ENCODE data around the gene ANKH. TPM values are rescaled to one million over a fixed set of nuclear protein-coding genes. Genes with fewer than 3 reads are reported as not detected.

Gene ANKH
- total and polyA plus RNA-seq, 4 donors = 9.3 to 57.1 (median 37.4) TPM

GRCh38 chr5:14715481-14715880 is 156.1 kb downstream of the ANKH start:
- no peak for DNase-seq (ENCODE audit: low spot score)
- 97% methylated on average over 3 of the region's 3 CpGs for WGBS
- Histone ChIP-seq H3K9me3 (ENCODE audit: control insufficient read depth in 4 of 4, low read length in 3 of 4) (no peaks in the 10 kb centered on the region), H3K27ac (ENCODE audit: low read depth in 1 of 2, low read length in 2 of 2) (no peak overlapping the region), H3K4me3 (ENCODE audit: low read depth in 1 of 3, low read length in 3 of 3) (no peak overlapping the region), H3K27me3 (ENCODE audit: control insufficient read depth in 4 of 4, insufficient read depth in 4 of 4, low read length in 3 of 4) (no peaks in the 10 kb centered on the region), H3K36me3 (ENCODE audit: control insufficient read depth in 4 of 4, insufficient read depth in 3 of 4, low read depth in 1 of 4, low read length in 3 of 4) (peaks cover 10 to 39% (median 23%) of the 10 kb centered on the region in 4 donors), H3K9ac (ENCODE audit: low read depth in 1 of 2, low read length in 2 of 2) (no peak overlapping the region), H3K4me1 (ENCODE audit: control insufficient read depth in 4 of 4, insufficient read depth in 4 of 4, low read length in 3 of 4) (peaks cover 4 to 16% (median 11%) of the 10 kb centered on the region in 4 donors)
- TF ChIP-seq FOXA2 (IDR thresholded peaks at IDR 0.05) (no peak), GABPA (IDR thresholded peaks at IDR 0.05 in 1 of 2, conservative IDR thresholded peaks at IDR 0.05 in 1 of 2) (no peak), NR2F2 (IDR thresholded peaks at IDR 0.05) (no peak), EGR1 (IDR thresholded peaks at IDR 0.05; ENCODE audit: low read depth in 2 of 2) (no peak), YY1 (IDR thresholded peaks at IDR 0.05) (no peak), REST (IDR thresholded peaks at IDR 0.05) (no peak), TAF1 (conservative IDR thresholded peaks at IDR 0.05) (no peak), RXRA (IDR thresholded peaks at IDR 0.05) (no peak), HNF4A (conservative IDR thresholded peaks at IDR 0.05) (no peak), ATF3 (IDR thresholded peaks at IDR 0.05) (no peak), FOXA1 (IDR thresholded peaks at IDR 0.05) (no peak), HNF4G (IDR thresholded peaks at IDR 0.05) (no peak), MAX (IDR thresholded peaks at IDR 0.05) (no peak)
- TF ChIP-seq, protein P1, sequence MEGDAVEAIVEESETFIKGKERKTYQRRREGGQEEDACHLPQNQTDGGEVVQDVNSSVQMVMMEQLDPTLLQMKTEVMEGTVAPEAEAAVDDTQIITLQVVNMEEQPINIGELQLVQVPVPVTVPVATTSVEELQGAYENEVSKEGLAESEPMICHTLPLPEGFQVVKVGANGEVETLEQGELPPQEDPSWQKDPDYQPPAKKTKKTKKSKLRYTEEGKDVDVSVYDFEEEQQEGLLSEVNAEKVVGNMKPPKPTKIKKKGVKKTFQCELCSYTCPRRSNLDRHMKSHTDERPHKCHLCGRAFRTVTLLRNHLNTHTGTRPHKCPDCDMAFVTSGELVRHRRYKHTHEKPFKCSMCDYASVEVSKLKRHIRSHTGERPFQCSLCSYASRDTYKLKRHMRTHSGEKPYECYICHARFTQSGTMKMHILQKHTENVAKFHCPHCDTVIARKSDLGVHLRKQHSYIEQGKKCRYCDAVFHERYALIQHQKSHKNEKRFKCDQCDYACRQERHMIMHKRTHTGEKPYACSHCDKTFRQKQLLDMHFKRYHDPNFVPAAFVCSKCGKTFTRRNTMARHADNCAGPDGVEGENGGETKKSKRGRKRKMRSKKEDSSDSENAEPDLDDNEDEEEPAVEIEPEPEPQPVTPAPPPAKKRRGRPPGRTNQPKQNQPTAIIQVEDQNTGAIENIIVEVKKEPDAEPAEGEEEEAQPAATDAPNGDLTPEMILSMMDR (IDR thresholded peaks at IDR 0.05; ENCODE audit: low read depth, low read length, missing input control) = no peak

GRCh38 chr5:14714706-14715105 is 156.9 kb downstream of the ANKH start:
- Histone ChIP-seq H3K9ac (ENCODE audit: low read depth in 1 of 2, low read length in 2 of 2) (no peak overlapping the region), H3K27me3 (ENCODE audit: control insufficient read depth in 4 of 4, insufficient read depth in 4 of 4, low read length in 3 of 4) (no peaks in the 10 kb centered on the region), H3K9me3 (ENCODE audit: control insufficient read depth in 4 of 4, low read length in 3 of 4) (no peaks in the 10 kb centered on the region), H3K27ac (ENCODE audit: low read depth in 1 of 2, low read length in 2 of 2) (no peak overlapping the region), H3K4me3 (ENCODE audit: low read depth in 1 of 3, low read length in 3 of 3) (no peak overlapping the region), H3K36me3 (ENCODE audit: control insufficient read depth in 4 of 4, insufficient read depth in 3 of 4, low read depth in 1 of 4, low read length in 3 of 4) (peaks cover 10 to 46% (median 27%) of the 10 kb centered on the region in 4 donors), H3K4me1 (ENCODE audit: control insufficient read depth in 4 of 4, insufficient read depth in 4 of 4, low read length in 3 of 4) (peaks cover 4 to 16% (median 11%) of the 10 kb centered on the region in 4 donors)
- WGBS = 97% methylated on average over 6 of the region's 6 CpGs
- TF ChIP-seq HNF4A (conservative IDR thresholded peaks at IDR 0.05) (no peak), GABPA (IDR thresholded peaks at IDR 0.05 in 1 of 2, conservative IDR thresholded peaks at IDR 0.05 in 1 of 2) (no peak), EGR1 (IDR thresholded peaks at IDR 0.05; ENCODE audit: low read depth in 2 of 2) (no peak), RXRA (IDR thresholded peaks at IDR 0.05) (no peak), RAD21 (IDR thresholded peaks at IDR 0.05) (no peak)
- no peak for DNase-seq (ENCODE audit: low spot score)
